ENCODE measurements around the gene CROCC2. TPM values are rescaled to one million over a fixed set of nuclear protein-coding genes. Genes with fewer than 3 reads are reported as not detected.

Gene CROCC2
- total RNA-seq, 1 experiment from 2014 or later: not detected

- ATAC-seq: no peak
- Histone ChIP-seq H3K9me3 (ENCODE audit: control insufficient read depth in 1 of 2, insufficient read depth in 1 of 2, low read depth in 1 of 2, low read length in 2 of 2) (no peaks in the 10 kb centered on the region), H2AFZ (ENCODE audit: low read depth, low read length, poor library complexity, severe bottlenecking) (no peak overlapping the region), H3K4me1 (ENCODE audit: control insufficient read depth in 1 of 2, insufficient read depth in 2 of 2, low read length in 2 of 2) (no peaks in the 10 kb centered on the region), H3K27me3 (ENCODE audit: insufficient read depth, low read length) (peaks cover 9% of the 10 kb centered on the region; the same call in 1 of the 2 replicates), H4K20me1 (ENCODE audit: insufficient read depth) (no peaks in the 10 kb centered on the region), H3K79me2 (ENCODE audit: insufficient read depth, low read length) (no peaks in the 10 kb centered on the region), H3K36me3 (ENCODE audit: control insufficient read depth in 1 of 2, insufficient read depth in 2 of 2, low read length in 2 of 2) (no peaks in the 10 kb centered on the region), H3K27ac (ENCODE audit: low read depth, low read length) (no peak overlapping the region), H3K4me2 (ENCODE audit: low read length) (no peak overlapping the region), H3K9me2 (ENCODE audit: insufficient read depth) (no peaks in the 10 kb centered on the region), H3K9ac (ENCODE audit: low read length) (no peak overlapping the region), H3K4me3 (replicated peaks in 1 of 2; ENCODE audit: low read depth in 1 of 2, low read length in 2 of 2) (no peak overlapping the region)
- no peak for DNase-seq (ENCODE audit: low read depth, low spot score)
- ChIA-PET POLR2A (no interaction called here), CTCF (interaction anchor here (0.7 kb wide), 1 partner anchor 542 kb away, joined by 3 read pairs; no protein-coding TSS in a partner anchor), RAD21 (ENCODE audit: low non-redundant PET in 1 of 2, low total read pairs in 2 of 2, uncharacterized antibody in 2 of 2, unreplicated experiment in 2 of 2) (no interaction called here)
- TF ChIP-seq MAX (IDR thresholded peaks at IDR 0.05) (no peak), ATF3 (IDR thresholded peaks at IDR 0.05) (no peak), EZH2 (IDR thresholded peaks at IDR 0.05) (no peak), SP1 (IDR thresholded peaks at IDR 0.05; ENCODE audit: low read depth) (no peak), ZBTB33 (IDR thresholded peaks at IDR 0.05; ENCODE audit: extremely low read depth, insufficient replicate concordance, low read length) (no peak), ZNF274 (IDR thresholded peaks at IDR 0.05; ENCODE audit: low read depth, low read length) (no peak), TCF7L2 (IDR thresholded peaks at IDR 0.05; ENCODE audit: borderline replicate concordance, extremely low read depth, insufficient read depth, insufficient read length) (no peak), ZFX (IDR thresholded peaks at IDR 0.05) (no peak), FOSL1 (IDR thresholded peaks at IDR 0.05; ENCODE audit: low read depth) (no peak), JUND (IDR thresholded peaks at IDR 0.05) (no peak), REST (IDR thresholded peaks at IDR 0.05; ENCODE audit: low read depth) (no peak), EGR1 (IDR thresholded peaks at IDR 0.05; ENCODE audit: low read depth) (no peak), SIN3A (IDR thresholded peaks at IDR 0.05; ENCODE audit: low read depth) (no peak), SRF (IDR thresholded peaks at IDR 0.05; ENCODE audit: low read depth) (no peak), YY1 (IDR thresholded peaks at IDR 0.05; ENCODE audit: extremely low read depth, insufficient replicate concordance, low read depth, low read length) (no peak), POLR2AphosphoS5 (IDR thresholded peaks at IDR 0.05; ENCODE audit: low read depth, low read length) (no peak), EZH2phosphoT487 (IDR thresholded peaks at IDR 0.05; ENCODE audit: borderline replicate concordance) (no peak), CTCF (IDR thresholded peaks at IDR 0.05 in 2 of 3, conservative IDR thresholded peaks at IDR 0.05 in 1 of 3; ENCODE audit: borderline replicate concordance in 1 of 3, insufficient read depth in 1 of 3, low read depth in 2 of 3, low read length in 2 of 3) (no peak), RAD21 (IDR thresholded peaks at IDR 0.05; ENCODE audit: low read depth) (no peak)
- intact Hi-C loops (cut with micrococcal nuclease): no loop called here
- BruUV-seq (replicated peaks): no TSS peak
Observed at GRCh38 chr2:240865391-240865790, 40.7 kb upstream of the CROCC2 start.
